HG02588 (cell line): Measurements from ENCODE around the gene KANTR.
"Not testable (repeated sequence)": the region's sequence is repeated elsewhere in the genome, so short reads cannot be mapped to it uniquely, and the experiment has no call there.

ENCODE experiments used
- ATAC-seq: cut with Tn5 transposase; IDR thresholded peaks from one replicate; pipeline ENCODE4 v1.9.1; 2021; ENCODE audit warnings: mild to moderate bottlenecking, moderate library complexity; ENCODE audit not compliant: unreplicated experiment

The KANTR gene

DNA sequence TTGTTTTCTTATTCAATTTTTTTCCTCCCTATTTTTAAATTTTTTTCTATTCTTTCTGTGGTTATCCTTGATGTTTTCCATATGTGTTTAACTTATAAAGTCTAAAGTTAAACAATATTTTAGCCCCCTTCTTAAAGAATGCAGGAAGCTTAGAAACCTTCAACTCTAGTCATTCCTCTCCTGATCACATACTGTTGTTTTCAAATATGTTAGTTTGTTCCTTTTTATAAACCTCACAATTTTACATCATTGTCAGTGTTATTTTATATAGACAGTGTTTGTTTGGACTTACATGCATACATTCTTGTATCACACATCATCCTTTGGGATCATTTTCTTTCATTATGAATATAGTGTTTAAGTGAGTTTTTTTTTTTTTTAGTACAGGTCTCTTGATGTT lies 31.6 kb downstream of the KANTR start:
- no peak for ATAC-seq

DNA sequence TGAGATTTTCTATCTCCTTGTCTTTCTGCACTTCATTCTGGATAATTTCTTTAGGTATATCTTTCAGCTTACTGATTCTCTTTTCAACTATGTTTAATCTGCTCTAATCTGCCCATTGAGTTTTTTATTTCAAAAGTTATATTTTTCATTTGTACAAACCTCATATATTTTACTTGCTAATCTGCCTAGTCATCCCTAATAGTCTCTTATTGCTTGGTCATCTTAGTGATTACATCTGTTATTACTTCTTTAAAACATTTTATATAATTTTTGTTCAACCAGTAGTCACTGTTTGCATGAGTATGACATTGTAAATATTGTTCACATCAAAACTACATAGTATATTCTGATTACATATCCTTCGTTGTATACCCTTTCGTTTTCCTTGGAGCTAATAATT lies 32.4 kb downstream of the KANTR start:
- no peak for ATAC-seq

DNA sequence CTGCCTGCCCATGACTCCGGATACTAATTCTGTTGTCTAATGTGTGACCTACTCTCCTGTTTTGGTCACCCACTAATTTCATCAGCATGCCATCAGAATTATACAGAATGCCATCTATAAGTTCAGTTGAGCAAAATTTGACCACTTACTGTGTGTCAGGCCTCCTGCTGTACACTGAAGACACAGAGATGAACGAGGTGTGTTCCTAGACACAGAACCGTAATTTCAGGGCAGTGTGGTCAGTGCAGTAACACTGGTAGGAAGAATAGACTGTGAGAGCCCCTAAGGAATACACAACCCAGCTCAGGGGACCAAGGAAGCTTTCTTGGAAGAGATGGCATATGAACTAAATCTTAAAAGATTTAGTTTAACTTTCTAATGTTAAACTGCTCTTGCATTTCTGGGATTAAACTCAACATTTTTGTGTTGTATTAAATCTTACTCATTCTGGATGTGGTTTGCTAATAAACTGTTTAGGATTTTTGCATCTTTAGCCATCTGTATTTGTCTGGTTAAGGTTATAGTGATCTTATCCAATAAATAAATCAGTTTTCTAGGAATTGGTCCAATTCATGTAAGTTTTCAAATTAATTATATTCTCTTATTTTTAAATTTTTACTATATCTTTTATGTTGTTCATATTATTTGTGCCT lies 34.3 kb downstream of the KANTR start:
- ATAC-seq = no peak

DNA sequence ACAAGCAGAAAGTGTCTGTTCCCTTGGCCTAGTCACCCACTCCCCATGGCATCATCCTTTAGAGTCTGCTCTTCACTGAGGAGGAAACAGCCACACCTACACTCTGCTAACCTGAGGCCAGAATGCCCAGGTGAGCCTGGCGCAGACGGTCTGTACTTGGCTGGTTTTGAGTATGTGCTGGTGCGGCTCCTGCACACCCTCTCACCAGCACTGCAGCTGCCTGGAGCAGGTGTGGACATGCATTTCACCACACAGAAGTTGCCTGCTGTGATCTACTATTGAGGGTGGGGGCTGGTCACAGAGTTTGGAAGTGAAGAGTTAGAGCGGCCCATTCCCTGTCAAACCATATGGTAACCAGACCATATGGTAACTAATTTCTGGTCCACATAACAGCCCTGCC lies 39.5 kb downstream of the KANTR start:
- ATAC-seq = no peak

DNA sequence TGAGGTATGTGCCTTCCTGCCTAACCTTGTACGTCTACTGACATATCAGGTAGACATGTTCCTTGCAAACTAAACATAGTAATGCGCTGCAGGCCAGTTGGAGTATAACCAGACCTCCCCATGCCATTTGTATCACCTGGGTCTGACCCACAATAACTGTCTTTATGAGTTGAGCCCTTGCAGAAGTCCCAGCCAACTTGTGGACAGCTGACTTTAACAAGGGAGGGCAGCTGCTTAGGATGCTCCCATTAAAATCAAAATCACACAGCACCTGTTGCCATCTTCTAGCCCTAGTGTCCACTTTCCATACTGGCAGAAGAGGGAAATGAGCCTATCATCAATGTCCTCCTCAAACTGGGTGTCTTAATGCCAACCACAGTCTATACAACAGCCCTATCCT lies 41.6 kb downstream of the KANTR start:
- no peak for ATAC-seq

DNA sequence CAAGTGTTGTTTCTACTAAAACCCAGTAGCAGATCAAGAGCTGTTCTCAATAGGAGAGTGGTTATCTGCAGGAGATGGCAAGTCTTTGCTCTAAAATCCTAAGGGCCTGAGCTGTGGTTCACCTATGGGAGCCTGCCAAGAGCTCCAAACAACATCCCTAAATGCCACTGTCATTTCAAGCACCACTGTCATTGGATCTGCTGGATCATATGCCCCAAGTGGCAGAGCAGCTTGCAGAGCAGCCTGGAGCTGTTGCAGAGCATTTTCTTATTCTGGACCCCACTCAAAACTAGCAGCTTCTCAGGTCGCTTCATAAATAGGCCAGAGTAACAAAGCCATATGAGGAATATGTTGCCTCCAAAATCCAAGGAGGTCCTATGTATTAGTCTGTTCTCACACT lies 59.6 kb downstream of the KANTR start:
- ATAC-seq = no peak

DNA sequence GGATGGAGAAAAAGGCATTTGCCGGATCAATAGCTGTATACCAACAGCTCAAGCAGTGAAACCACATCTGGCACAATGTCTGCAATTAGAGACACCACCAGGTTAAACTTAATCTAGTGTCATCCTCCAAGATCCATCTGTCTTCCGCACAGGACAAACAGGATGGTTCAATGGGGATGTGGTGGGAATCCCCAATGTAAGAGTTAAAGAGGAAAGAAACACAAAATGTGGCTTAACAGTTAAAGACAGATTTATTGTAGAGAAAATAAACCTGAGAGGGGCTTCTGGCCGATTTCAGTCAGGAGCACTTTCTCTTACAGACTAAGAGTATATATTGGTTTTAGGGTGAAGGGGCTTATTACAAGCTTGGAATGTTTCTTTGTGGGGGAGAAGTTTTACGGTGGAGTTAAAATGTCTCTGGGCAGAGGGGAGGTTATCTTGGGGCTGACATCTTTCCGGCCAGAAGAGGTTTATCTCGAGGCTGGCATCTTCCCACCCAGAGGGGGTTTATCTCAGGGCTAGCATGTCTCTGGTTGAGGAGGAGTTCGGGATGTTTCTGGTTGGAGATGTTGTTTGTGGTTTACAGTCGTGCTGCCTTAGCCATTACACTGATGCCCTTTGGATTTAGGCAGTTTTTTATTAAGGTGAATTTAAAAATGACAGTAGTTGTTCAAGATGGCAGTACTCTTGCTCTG lies 61.7 kb downstream of the KANTR start:
- ATAC-seq = no peak

DNA sequence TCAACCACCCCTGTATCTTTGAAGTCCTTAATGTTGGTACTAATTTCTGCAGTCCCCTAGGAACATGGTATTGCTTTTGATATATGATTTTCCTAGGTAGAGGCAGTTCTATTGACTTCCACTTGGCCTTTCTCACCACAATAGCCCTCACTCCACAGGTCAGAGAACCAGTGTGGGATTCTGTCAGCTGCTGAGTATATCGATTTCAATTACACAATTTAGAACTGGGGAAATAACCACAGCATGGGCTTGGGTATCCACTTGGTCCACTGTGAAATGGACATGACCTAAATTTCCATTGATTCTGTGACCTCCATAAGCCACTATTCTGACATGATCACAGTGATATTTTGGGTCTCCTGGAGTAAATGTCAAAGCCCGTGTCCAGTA lies 62.3 kb downstream of the KANTR start:
- ATAC-seq = no peak

DNA sequence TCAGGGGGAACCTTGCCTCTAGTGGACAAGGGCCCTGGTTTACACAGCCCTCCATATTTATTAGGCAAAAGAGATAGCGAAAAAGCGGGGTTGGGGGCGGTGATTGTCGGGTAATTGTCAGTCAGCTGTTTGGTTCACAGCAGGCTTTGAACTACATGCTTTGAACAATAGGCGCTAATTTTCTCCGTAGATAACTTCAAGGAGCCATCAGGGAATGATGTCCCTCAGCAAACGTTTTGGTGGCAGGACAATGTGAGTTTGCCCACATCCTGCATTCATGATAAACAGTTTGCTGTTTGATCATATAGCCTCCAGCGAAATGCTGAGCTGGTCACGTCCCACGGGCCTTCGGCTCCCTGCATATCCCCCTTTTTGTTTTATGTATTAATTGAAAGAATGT lies 65.2 kb downstream of the KANTR start:
- ATAC-seq = no peak

DNA sequence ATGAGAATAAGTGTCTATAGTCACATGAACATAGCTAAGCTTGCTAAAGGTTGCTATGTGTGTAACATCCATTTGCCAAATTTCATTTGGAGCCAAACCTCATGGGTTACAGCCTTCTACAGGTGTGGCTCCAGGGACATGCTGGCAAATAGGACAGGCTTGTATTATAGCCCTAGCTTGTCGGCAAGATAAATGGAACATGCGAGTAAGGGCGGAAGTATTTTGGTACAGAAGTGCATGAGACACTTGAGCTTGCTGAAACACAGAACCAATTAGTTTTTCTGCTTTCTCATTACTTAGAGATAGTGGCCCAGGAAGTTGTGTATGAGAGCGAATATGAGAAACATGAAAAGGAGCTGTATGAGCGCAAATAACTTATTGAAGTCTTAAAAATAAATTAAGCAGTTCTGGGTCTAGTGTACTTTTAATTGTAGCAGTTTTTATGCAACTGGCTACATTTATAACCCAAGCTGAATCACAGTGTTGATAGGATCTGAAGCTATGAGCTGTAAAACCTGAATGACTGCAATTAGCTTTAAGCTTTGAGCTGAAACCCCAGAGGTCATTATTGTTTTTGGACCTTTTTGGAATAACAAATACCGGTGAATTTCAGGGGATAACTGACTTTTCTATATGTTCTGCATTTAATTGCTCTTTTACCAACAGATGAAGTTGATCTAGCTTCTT lies 66.5 kb downstream of the KANTR start:
- no peak for ATAC-seq

DNA sequence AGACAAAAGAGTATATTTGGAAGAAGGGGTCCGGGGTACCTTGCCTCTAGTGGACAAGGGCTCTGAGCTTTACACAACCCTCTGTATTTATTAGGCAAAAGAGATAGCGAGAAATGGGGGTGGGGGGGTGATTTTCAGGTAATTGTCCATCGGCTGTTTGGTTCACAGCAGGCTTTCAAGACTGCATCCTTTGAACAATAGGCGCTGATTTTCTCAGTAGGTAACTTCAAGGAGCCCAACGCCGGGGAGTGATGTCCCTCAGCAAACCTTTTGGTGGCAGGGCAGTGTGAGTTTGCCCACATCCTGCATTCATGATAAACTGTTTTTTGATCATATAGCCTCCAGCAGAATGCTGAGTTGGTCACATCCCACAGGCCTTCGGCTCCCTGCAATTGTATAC lies 69.5 kb downstream of the KANTR start:
- no peak for ATAC-seq

DNA sequence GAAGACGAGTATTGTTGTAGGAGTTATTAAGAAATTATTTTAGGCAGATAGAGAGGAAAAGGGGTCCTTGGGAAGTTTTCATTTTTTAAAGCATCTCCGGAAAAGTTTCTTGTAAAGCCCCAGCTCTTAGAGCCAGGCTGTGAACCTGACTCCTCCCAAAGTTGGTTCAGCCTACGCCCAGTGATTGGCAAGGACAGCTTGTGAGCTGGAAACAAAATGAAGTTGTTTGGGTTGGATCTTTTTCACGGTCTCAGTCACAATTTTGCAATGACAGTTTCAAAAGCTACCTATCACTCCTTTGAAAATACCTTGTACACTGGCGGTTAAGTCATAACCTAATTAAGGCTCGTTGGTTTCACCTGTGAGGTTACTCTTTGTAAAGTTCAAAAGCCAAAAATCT lies 70.6 kb downstream of the KANTR start:
- not testable (repeated sequence) for ATAC-seq

DNA sequence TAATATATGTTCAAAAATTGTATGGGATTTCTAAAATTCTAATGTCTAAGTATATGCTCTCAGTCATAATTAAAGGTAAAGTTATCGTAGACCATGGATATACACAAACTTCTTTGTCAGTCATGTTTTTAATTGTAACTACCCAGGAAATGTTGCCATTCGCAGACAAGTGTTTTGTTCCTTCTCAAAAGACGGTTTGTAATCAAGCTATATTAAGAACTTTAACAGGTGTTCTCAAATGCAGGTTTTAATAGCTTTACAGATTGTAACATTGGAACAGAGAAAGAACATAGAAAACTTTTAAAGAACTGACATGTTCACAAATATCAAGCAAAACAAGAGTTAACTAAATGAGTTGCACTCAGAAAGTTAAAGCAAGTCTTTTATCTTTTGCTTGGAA lies 72.2 kb downstream of the KANTR start:
- no peak for ATAC-seq

DNA sequence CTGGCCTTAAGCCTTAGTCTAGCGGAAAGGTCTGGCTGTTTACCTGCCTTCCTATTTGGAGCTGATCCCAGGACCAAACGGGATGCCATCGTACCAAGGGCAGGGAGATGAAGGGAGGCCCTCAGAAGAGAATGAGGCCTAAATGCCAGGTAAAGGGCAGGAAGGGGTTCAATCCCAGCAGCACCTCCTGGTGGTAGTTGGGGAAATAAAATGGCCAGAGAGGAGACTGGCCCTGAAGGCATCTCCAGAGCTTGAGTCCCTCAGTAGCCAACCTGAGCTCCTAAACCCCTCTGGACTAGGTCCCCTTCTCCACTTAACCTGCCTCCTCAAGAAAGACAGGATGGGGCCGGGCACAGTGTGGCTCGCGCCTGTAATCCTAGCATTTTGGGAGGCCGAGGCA lies 77.4 kb downstream of the KANTR start:
- ATAC-seq = no peak
